Coronary artery (tissue), 2 donors: Measurements from ENCODE around the gene SLC16A12.
"Not testable (repeated sequence)": the region's sequence is repeated elsewhere in the genome, so short reads cannot be mapped to it uniquely, and the experiment has no call there.

Experiments
- DNase-seq: peaks from one replicate; pipeline ENCODE4 v3.0.0-alpha.2; 2017; ENCODE audit warnings: low spot score
- H3K27ac ChIP-seq, 2 donors: fragments of 200-600 bp; sonication (generic); one replicate each; pipeline ENCODE4 v1.5.1; 2016 to 2019
- H3K4me3 ChIP-seq: fragments of 200-600 bp; sonication (generic); 2 replicates; pipeline ENCODE4 v1.5.1; 2016; ENCODE audit warnings: mild to moderate bottlenecking, moderate library complexity
- TF ChIP-seq, protein P1 (sequence below): fragments of 200-600 bp; sonication (generic); IDR thresholded peaks from one replicate; pipeline ENCODE4 v1.5.1; 2019; ENCODE audit warnings: antibody characterized with exemption

Gene SLC16A12

DNA sequence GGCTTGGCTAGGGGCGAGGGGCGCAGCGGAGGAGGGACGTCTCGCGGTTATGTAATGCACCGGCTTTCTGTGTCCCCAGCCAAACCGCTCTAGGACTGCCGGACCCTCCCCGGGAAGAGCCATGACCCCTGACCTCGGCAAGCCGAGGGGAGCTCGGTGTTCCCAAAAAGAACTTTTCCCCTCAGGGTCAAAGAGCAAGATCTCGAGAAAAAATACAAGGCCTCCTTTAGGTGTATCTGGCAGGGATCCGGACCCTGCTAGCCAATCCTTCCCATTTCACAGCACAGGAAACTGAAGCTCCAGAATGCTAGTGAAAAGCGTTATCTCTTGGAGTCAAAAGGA, 590 bp upstream of the SLC16A12 start:
- H3K27ac ChIP-seq: no peak overlapping the region
- TF ChIP-seq, protein P1, sequence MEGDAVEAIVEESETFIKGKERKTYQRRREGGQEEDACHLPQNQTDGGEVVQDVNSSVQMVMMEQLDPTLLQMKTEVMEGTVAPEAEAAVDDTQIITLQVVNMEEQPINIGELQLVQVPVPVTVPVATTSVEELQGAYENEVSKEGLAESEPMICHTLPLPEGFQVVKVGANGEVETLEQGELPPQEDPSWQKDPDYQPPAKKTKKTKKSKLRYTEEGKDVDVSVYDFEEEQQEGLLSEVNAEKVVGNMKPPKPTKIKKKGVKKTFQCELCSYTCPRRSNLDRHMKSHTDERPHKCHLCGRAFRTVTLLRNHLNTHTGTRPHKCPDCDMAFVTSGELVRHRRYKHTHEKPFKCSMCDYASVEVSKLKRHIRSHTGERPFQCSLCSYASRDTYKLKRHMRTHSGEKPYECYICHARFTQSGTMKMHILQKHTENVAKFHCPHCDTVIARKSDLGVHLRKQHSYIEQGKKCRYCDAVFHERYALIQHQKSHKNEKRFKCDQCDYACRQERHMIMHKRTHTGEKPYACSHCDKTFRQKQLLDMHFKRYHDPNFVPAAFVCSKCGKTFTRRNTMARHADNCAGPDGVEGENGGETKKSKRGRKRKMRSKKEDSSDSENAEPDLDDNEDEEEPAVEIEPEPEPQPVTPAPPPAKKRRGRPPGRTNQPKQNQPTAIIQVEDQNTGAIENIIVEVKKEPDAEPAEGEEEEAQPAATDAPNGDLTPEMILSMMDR: no peak
- peak overlapping the region; percentile 76 for H3K4me3 ChIP-seq
- DNase-seq: no peak

DNA sequence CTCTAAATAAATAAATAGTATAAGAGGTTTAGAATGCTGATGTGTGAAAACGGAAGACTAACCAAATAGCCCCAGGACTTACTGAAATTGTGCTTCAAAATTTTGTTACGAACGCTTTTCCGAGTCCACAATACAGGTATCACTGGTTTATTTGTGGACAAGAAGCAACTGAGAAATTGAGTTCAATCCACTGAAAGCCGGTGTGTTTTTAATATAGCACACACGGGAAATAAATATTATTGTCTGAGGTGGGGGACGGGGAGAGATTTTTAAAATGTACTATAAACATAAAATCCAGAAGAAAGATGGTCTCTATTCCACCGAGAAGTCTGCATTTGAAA, 598 bp downstream of the SLC16A12 start:
- TF ChIP-seq, protein P1: no peak
- H3K4me3 ChIP-seq: peak overlapping the region; percentile 76
- no peak overlapping the region for H3K27ac ChIP-seq
- no peak for DNase-seq

DNA sequence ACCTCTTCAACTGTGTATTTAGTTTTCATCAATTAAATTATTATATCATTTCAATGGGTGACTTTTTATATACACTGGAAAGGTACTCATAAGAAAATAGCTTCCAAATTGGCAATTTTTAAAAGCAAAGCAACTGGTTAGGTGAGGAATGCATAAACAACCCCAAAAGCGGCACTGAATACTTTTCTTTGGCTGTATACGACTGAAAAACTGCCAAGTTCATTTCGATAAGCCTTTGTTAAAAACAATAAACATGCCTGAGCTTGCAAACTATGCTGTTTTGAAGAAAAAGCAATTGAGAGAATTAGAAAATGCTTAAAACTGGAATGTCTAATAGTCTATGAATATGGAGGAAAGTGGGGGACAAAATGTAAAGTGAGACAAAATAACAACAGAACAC, 2.9 kb downstream of the SLC16A12 start:
- H3K27ac ChIP-seq: no peak overlapping the region
- DNase-seq: no peak
- TF ChIP-seq, protein P1: no peak
- no peak overlapping the region for H3K4me3 ChIP-seq

DNA sequence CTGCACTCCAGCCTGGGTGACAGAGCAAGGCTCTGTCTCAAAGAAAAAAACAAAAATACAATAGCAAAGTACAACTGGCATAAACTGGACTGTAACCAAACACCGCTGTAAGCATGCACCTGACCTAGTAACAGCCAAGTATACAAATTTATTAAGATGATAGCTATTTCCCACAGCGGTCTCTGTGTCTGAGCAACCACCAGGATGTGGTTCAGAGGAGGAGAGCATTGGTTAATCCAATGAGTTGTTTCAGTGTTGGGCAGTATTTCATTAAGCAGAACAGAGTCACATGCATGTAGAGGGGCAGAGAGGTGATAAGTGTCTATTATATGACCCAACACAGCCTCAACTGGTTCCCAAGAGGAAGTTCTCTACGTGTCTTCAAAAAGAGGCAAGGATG, 4.0 kb downstream of the SLC16A12 start:
- Histone ChIP-seq H3K4me3 (no peak overlapping the region), H3K27ac (no peak overlapping the region)
- no peak for DNase-seq
- TF ChIP-seq, protein P1: no peak

DNA sequence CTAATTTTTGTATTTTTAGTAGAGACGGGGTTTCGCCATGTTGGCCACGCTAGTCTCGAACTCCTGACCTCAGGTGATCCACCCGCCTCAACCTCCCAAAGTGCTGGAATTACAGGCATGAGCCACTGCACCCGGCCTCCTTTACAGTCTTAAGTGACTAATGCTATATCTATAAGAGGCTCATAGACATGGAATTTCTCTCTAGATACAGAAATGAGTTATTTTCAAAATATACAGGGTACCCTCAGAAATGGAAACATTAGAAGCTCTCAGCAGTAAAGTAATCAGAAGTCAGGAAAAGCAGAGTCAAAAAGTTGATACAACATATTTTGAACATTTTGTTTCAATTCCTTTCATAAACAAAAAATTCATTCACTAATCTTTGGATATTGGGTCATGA, 5.7 kb downstream of the SLC16A12 start:
- not testable (repeated sequence) for DNase-seq, H3K4me3 ChIP-seq, H3K27ac ChIP-seq

DNA sequence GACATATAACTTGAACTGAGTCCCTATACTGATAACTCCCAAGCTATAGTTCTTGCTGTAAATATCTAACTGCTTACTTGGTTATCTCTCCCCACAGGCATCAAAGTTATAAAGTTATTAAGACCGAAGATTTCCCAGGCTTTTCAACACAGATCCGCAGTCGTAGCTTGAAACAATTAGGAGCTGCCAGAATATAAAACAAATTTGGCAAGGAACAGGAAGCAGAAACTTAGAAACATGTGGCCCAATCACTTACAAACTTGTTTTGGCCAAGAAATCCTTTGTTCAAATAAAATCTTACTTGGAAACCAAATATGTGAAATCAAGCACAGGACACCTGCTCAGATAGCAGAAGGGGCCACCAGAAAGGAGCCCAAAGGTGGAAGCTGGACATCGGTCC, 9.0 kb downstream of the SLC16A12 start:
- no peak overlapping the region for H3K27ac ChIP-seq
- no peak overlapping the region for H3K4me3 ChIP-seq
- TF ChIP-seq, protein P1: no peak
- DNase-seq: no peak

DNA sequence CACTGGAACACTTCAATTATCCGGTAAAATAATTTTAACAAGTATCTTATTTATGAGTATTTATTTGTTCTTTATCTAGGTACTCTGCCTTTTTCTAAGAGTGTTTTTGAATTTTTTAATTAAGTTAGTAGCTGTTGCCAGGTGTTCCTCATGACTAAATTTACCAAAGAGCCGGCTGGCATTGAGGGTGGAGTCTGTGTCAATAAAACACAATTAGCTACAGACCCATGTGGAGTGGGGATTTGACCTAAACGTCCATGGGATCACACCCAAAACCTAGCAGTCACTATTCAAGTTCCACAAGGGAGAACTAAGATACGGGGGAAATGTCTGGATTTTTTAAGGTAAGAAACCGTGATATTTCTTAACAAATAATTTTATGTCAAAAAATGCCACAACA, 9.8 kb downstream of the SLC16A12 start:
- DNase-seq: no peak
- TF ChIP-seq, protein P1: no peak
- no peak overlapping the region for H3K4me3 ChIP-seq
- H3K27ac ChIP-seq: no peak overlapping the region

DNA sequence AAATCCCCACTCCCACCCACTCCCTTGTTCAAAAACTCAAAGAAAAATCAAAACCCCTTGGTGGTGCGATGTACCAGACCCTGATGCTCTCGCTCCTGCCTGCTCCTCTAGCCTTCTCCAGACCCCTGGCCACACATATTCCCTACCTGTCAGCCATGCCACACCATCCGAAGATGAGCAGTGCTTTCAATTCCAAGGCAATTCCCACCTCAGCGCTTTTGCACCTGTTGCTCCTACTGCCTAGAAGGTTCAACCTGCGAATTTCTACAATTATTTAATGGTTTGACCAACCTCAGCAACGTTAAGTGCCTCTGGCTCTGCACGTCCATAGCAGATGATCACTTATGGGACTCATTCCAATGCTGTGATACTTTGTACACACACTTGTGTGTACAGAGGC, 11.1 kb downstream of the SLC16A12 start:
- Histone ChIP-seq H3K4me3 (no peak overlapping the region), H3K27ac (no peak overlapping the region)
- no peak for DNase-seq
- TF ChIP-seq, protein P1: no peak
